Measurements from ENCODE around the gene TWF1.

GRCh38 chr12:43760396-43760795 lies 45.7 kb downstream of the TWF1 start:
- TF ChIP-seq CTCF (IDR thresholded peaks at IDR 0.05; ENCODE audit: poor library complexity, severe bottlenecking) (no peak), TAF1 (IDR thresholded peaks at IDR 0.05; ENCODE audit: low read depth) (no peak), MXI1 (conservative IDR thresholded peaks at IDR 0.05; ENCODE audit: poor library complexity, severe bottlenecking) (no peak), POLR2AphosphoS5 (IDR thresholded peaks at IDR 0.05) (no peak), EP300 (conservative IDR thresholded peaks at IDR 0.05; ENCODE audit: poor library complexity, severe bottlenecking) (no peak)
- TF ChIP-seq, protein P1, sequence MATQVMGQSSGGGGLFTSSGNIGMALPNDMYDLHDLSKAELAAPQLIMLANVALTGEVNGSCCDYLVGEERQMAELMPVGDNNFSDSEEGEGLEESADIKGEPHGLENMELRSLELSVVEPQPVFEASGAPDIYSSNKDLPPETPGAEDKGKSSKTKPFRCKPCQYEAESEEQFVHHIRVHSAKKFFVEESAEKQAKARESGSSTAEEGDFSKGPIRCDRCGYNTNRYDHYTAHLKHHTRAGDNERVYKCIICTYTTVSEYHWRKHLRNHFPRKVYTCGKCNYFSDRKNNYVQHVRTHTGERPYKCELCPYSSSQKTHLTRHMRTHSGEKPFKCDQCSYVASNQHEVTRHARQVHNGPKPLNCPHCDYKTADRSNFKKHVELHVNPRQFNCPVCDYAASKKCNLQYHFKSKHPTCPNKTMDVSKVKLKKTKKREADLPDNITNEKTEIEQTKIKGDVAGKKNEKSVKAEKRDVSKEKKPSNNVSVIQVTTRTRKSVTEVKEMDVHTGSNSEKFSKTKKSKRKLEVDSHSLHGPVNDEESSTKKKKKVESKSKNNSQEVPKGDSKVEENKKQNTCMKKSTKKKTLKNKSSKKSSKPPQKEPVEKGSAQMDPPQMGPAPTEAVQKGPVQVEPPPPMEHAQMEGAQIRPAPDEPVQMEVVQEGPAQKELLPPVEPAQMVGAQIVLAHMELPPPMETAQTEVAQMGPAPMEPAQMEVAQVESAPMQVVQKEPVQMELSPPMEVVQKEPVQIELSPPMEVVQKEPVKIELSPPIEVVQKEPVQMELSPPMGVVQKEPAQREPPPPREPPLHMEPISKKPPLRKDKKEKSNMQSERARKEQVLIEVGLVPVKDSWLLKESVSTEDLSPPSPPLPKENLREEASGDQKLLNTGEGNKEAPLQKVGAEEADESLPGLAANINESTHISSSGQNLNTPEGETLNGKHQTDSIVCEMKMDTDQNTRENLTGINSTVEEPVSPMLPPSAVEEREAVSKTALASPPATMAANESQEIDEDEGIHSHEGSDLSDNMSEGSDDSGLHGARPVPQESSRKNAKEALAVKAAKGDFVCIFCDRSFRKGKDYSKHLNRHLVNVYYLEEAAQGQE (IDR thresholded peaks at IDR 0.05; ENCODE audit: borderline replicate concordance): no peak
